GM19395 (cell line): ENCODE data around the gene EGFR.

ENCODE experiments used
- ATAC-seq: cut with Tn5 transposase; IDR thresholded peaks from one replicate; pipeline ENCODE4 v1.9.1; 2021; ENCODE audit warnings: mild to moderate bottlenecking, moderate library complexity; ENCODE audit not compliant: unreplicated experiment

Gene EGFR

GRCh38 chr7:55018361-55019190 is at the start of gene EGFR:
Gene EGFR (plus strand): TSS chr7:55019017. CDS start chr7:55019278, 261 bp downstream.
- ATAC-seq, result no peak

GRCh38 chr7:54969208-54969967 is 49.4 kb upstream of the EGFR start:
- no peak for ATAC-seq

GRCh38 chr7:54972733-54973294 is 46.0 kb upstream of the EGFR start:
- no peak for ATAC-seq

- ATAC-seq, result no peak
These were observed 40.3 kb upstream of the EGFR start for GRCh38 chr7:54978364-54979116.

GRCh38 chr7:54980521-54980920 is 38.3 kb upstream of the EGFR start:
- ATAC-seq, result no peak

GRCh38 chr7:54981913-54982312 is 36.9 kb upstream of the EGFR start:
- ATAC-seq, result no peak

- ATAC-seq, result no peak
These were observed 33.1 kb upstream of the EGFR start for GRCh38 chr7:54985426-54986330.

GRCh38 chr7:54986716-54987115 is 32.1 kb upstream of the EGFR start:
- no peak for ATAC-seq

GRCh38 chr7:54987772-54988171 is 31.0 kb upstream of the EGFR start:
- ATAC-seq, result no peak

GRCh38 chr7:54988516-54988915 is 30.3 kb upstream of the EGFR start:
- ATAC-seq, result no peak

GRCh38 chr7:54989453-54990225 is 29.2 kb upstream of the EGFR start:
- no peak for ATAC-seq

- ATAC-seq, result no peak
These were observed 27.5 kb upstream of the EGFR start for GRCh38 chr7:54991341-54991740.

- no peak for ATAC-seq
These were observed 25.8 kb upstream of the EGFR start for GRCh38 chr7:54992871-54993475.

- ATAC-seq, result no peak
These were observed 23.7 kb upstream of the EGFR start for GRCh38 chr7:54995166-54995565.

GRCh38 chr7:54995610-54996363 is 23.0 kb upstream of the EGFR start:
- peak; percentile 92 for ATAC-seq

GRCh38 chr7:54996391-54996790 is 22.4 kb upstream of the EGFR start:
- ATAC-seq, result no peak

GRCh38 chr7:55004579-55004978 is 14.2 kb upstream of the EGFR start:
- no peak for ATAC-seq

- no peak for ATAC-seq
These were observed 13.5 kb upstream of the EGFR start for GRCh38 chr7:55005241-55005851.
